ENCODE data around the gene DMXL2. TPM values are rescaled to one million over a fixed set of nuclear protein-coding genes. Genes with fewer than 3 reads are reported as not detected.

Gene DMXL2
- total RNA-seq, 1 experiment from 2014 or later, result 37.3 TPM

DNA sequence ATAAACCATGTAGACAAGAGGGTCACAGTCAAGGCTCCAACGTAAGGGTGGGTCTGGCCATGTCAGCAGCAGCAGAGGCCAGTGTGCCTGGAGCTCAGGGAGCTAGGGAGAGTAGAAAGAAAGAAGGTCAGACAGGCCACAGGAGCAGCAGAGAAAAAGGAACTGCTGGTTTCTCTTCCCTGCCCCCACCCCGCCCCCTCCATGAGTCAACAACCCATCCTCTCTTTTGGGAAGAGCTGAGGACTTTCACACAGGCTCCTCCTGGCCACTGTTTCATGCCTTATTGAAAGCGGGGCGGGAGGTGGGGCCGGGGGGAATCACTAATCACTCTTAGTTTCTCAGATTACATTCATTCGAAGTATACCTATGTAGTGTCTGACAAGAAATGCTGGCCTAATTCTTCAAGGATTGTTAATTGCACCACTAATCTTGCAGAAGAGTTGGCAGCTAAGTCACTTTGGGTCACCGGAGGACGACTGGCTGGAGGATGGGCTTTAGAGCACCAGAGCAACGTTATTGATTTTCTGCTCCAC lies 49.6 kb upstream of the DMXL2 start:
- no peak overlapping the region for H3K4me3 ChIP-seq (ENCODE audit: low read depth in 2 of 2, low read length in 2 of 2)
- ChIA-PET CTCF (no interaction called here), POLR2A (interaction anchor here (0.6 kb wide), 1 partner anchor 181 kb away, joined by 5 read pairs; no protein-coding TSS in a partner anchor)
- no peaks in the 10 kb centered on the region for H3K4me1 ChIP-seq (ENCODE audit: control insufficient read depth, insufficient read depth, low read length)
- intact Hi-C loops (cut with micrococcal nuclease; ENCODE audit: unreplicated experiment), result no loop called here
- ATAC-seq, result no peak
- DNase-seq (ENCODE audit: low read depth, low spot score), result no peak
- peaks cover 15% of the 10 kb centered on the region for H3K27me3 ChIP-seq (ENCODE audit: control insufficient read depth, insufficient read depth, low read length)
- BruUV-seq (replicated peaks), result no TSS peak
- no peaks in the 10 kb centered on the region for H3K9me3 ChIP-seq (ENCODE audit: control insufficient read depth, insufficient read depth, low read depth, low read length)
- TF ChIP-seq SIN3A (IDR thresholded peaks at IDR 0.05; ENCODE audit: borderline replicate concordance, insufficient read depth, low read depth, low read length), result no peak
- TF ChIP-seq, protein P1, sequence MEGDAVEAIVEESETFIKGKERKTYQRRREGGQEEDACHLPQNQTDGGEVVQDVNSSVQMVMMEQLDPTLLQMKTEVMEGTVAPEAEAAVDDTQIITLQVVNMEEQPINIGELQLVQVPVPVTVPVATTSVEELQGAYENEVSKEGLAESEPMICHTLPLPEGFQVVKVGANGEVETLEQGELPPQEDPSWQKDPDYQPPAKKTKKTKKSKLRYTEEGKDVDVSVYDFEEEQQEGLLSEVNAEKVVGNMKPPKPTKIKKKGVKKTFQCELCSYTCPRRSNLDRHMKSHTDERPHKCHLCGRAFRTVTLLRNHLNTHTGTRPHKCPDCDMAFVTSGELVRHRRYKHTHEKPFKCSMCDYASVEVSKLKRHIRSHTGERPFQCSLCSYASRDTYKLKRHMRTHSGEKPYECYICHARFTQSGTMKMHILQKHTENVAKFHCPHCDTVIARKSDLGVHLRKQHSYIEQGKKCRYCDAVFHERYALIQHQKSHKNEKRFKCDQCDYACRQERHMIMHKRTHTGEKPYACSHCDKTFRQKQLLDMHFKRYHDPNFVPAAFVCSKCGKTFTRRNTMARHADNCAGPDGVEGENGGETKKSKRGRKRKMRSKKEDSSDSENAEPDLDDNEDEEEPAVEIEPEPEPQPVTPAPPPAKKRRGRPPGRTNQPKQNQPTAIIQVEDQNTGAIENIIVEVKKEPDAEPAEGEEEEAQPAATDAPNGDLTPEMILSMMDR (IDR thresholded peaks at IDR 0.05), result no peak
- TF ChIP-seq POLR2AphosphoS5 (IDR thresholded peaks at IDR 0.05; ENCODE audit: low read depth, low read length), result no peak
- TF ChIP-seq TCF7L2 (IDR thresholded peaks at IDR 0.05; ENCODE audit: low read depth, low read length), result no peak
- no peak for TF ChIP-seq REST (IDR thresholded peaks at IDR 0.05; ENCODE audit: insufficient read depth in 1 of 2, low read depth in 2 of 2, low read length in 1 of 2)
- in situ Hi-C loops (cut with HindIII; ENCODE audit: low pct_unique_long_range_greater_than_20kb, low sequenced_read_pairs), result no loop called here
- H3K36me3 ChIP-seq (ENCODE audit: control insufficient read depth, insufficient read depth, low read length), result no peaks in the 10 kb centered on the region
- no peak overlapping the region for H3K27ac ChIP-seq (ENCODE audit: low read length)

GRCh38 chr15:51669381-51669780 lies 46.8 kb upstream of the DMXL2 start:
- no TSS peak for BruUV-seq (replicated peaks)

More at GRCh38 chr15:51669381-51669780, 46.8 kb upstream of the DMXL2 start:
- H3K36me3 ChIP-seq (ENCODE audit: control insufficient read depth, insufficient read depth, low read length), result no peaks in the 10 kb centered on the region
- H3K4me3 ChIP-seq (ENCODE audit: low read depth in 2 of 2, low read length in 2 of 2), result no peak overlapping the region
- POLR2A ChIA-PET, result no interaction called here
- H3K4me1 ChIP-seq (ENCODE audit: control insufficient read depth, insufficient read depth, low read length), result no peaks in the 10 kb centered on the region
- intact Hi-C loops (cut with micrococcal nuclease; ENCODE audit: unreplicated experiment), result no loop called here
- H3K27me3 ChIP-seq (ENCODE audit: control insufficient read depth, insufficient read depth, low read length), result peaks cover 13% of the 10 kb centered on the region
- DNase-seq (ENCODE audit: low read depth, low spot score), result no peak
- CTCF ChIA-PET, result no interaction called here
- ATAC-seq, result no peak
- TF ChIP-seq REST (IDR thresholded peaks at IDR 0.05; ENCODE audit: insufficient read depth in 1 of 2, low read depth in 2 of 2, low read length in 1 of 2) (no peak), SIN3A (IDR thresholded peaks at IDR 0.05; ENCODE audit: borderline replicate concordance, insufficient read depth, low read depth, low read length) (no peak), TCF7L2 (IDR thresholded peaks at IDR 0.05; ENCODE audit: low read depth, low read length) (no peak), POLR2AphosphoS5 (IDR thresholded peaks at IDR 0.05; ENCODE audit: low read depth, low read length) (no peak)
- TF ChIP-seq, protein P1 (IDR thresholded peaks at IDR 0.05), result no peak
- H3K27ac ChIP-seq (ENCODE audit: low read length), result no peak overlapping the region
- no peaks in the 10 kb centered on the region for H3K9me3 ChIP-seq (ENCODE audit: control insufficient read depth, insufficient read depth, low read depth, low read length)
- in situ Hi-C loops (cut with HindIII; ENCODE audit: low pct_unique_long_range_greater_than_20kb, low sequenced_read_pairs), result no loop called here

Data from Panc1 (cell line).